SHP77 treated with DMSO at 0.1 percent for 48 hours (cell line): ENCODE data around the gene SNX5.

Source experiments
- DNase-seq: peaks from one replicate; lab custom pipeline; 2025; lab: John Stamatoyannopoulos, UW

Gene SNX5

DNA sequence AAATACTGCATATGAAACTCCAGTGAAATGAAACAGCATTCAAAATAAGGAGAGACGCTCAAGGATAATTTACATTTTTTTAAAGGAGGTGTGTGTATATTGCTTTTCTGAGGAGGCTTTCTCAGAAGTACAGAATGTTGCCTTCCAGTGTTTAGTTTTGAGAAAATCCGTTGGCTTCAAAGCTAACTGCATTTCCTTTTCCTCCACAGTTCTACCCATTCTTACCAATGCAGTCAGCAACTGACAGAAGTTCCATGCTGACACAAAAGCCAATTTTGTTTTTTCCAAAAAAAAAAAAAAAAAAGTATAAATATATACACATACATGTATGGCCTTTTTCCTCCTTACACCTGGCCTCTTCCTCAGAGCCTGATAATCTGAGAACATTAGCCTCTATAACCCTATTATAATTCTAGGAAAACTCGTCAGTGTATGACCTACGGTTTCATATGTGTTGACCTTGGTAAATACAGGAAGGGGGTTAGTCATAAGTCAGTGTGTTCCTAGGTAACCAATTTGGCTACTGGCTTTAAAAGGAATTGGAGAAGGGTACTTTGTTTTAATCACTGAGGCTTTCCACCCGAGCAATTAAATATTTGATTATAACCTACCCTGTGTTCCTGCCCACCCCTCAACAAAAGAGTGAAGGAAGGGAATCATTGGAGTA is 24.4 kb upstream of the SNX5 start:
- DNase-seq = no peak

GRCh38 chr20:17992224-17992637 is 23.6 kb upstream of the SNX5 start:
- no peak for DNase-seq

DNA sequence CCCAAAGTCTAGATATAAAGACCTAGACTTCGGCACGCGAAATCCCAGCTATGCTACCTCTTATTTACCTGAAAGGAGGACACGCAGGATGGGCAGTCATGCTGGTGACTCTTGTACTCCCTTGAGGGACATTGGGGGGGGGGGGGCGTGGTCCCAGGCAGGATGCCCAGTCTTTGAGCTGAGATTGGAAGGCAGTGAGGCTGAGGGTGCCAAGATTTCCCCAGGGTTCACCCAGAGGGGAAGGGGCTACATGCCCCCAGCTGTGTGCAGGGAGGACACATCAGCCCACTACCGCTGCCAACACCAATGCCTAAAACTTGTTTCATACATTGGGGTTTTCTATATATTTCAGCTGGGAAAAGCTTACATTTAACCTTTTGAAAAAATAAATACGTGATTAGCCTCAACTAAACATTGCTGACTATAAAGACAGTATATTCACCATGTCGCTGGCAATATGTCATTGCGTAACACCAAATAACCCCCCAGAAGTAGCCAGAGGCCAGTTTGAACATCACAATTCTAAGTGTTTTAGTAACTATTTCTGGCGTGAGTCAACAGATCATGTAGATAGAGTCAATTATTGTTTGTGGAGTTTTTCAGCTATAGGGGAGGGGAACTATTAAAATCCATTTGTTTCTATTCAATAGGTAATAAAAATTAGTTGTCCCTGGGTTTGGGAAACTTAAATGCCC is 21.8 kb upstream of the SNX5 start:
- DNase-seq = no peak

GRCh38 chr20:17987988-17988387 is 19.4 kb upstream of the SNX5 start:
- no peak for DNase-seq

DNA sequence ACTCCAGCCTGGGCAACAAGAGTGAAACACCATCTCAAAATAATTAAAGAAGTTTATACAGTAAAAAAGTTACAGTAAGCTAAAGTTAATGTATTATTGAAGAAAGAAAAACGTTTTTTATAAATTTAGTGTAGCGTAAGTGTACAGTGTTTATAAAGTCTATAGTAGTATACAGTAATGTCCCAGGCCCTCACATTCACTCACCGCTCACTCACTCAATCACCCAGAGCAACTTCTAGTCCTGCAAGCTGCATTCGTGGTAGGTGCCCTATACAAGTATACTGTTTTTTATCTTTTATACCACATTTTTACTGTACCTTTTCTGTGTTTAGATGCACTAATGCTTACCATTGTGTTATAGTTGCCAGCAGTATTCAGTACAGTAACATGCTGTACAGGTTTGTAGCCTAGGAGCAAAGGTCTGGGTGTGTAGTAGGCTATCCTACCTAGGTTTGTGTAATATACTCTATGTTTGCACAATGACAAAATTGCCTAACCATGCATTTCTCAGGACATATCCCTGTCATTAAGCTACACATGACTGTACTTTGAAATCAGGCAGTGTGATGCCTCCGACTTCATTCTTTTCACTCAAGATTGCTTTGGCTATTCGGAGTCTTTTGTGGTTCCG is 16.9 kb upstream of the SNX5 start:
- no peak for DNase-seq

- no peak for DNase-seq
Observed at GRCh38 chr20:17976305-17976704, 7.7 kb upstream of the SNX5 start.

- DNase-seq = no peak
Observed at GRCh38 chr20:17972121-17972520, 3.5 kb upstream of the SNX5 start.

DNA sequence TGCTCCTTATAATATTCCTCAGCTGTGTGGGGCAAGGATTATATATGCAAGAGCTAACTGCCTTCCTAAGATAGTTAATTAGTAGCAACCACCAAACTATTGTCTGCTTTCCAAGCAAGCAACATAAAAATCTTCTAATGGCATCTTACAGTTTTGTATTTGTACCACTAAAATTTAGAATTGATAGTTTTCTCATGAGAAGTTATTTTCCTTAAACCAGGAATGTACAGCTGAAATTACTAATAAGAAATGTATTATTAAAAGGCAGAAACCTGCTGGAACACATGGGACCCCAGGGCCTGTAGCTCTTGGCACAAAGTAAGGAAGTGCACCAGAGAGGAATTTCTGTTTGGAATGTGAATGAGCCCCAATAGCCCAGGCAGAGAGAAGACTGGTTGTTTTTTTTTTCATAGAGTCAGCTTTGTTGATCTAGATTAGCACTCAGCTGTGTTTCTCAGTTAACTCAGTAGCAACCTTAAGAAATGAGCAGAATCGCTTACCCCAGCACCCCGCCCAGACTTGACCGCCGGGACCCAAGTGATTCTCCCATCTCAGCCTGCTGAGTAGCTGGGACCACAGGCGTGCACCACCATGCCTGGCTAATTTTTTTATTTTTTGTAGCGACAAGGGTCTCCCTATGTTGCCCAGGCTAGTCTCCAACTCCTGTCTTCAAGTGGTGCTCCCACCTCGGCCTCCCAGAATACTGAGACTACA is 2.9 kb upstream of the SNX5 start:
- DNase-seq = no peak

DNA sequence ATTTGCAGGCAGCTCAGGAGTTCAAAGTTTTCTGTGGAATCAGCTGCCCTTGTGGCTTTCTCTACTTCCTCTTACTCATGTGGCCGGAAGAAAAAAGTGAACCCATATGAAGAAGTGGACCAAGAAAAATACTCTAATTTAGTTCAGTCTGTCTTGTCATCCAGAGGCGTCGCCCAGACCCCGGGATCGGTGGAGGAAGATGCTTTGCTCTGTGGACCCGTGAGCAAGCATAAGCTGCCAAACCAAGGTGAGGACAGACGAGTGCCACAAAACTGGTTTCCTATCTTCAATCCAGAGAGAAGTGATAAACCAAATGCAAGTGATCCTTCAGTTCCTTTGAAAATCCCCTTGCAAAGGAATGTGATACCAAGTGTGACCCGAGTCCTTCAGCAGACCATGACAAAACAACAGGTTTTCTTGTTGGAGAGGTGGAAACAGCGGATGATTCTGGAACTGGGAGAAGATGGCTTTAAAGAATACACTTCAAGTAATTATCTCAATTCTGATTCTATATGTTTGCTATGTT is 1.4 kb upstream of the SNX5 start:
- DNase-seq = no peak

- no peak for DNase-seq
Observed at GRCh38 chr20:17969278-17969883, 787 bp upstream of the SNX5 start.

GRCh38 chr20:17967521-17968365 is 851 bp downstream of the SNX5 start:
- DNase-seq = no peak

DNA sequence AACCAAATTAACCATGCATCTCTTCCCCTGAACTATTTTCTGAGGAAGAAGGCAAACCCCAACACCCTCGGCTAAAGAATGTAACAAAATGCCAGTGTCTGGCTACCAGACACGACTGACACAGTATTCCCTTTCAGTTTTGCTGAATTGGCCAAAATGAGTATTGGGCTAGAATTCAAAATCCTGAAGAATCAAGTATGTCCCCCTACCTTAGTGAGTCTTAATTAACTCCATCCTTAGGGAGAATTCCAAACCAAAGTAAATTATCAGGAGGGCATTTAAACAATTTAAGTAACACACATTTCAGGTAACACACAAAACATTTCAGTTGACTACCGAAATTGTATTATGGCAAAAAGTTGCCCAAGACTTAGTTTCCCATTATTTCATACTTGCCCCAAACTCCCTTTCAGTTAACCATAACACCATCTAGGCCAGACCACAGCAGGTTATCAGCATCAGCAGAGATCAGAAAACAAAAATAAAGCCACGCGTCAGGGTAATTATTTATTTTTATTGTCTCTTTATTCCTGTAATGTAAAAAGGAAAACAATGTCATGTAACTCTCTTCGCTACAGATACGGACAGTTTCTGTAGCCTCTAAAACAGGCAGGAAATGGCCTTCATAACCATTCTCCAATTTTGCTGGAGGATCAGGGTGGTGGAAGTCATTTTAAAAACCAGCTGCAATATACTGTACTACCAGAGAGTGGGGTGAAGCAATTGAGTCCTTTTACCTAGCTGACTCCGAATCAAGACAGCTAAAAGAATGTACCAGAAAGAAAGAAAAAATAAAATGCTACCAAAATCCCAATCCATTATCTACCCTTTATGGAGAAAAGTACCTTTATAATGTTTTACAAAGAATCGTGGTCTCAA is 1.9 kb downstream of the SNX5 start:
- no peak for DNase-seq

DNA sequence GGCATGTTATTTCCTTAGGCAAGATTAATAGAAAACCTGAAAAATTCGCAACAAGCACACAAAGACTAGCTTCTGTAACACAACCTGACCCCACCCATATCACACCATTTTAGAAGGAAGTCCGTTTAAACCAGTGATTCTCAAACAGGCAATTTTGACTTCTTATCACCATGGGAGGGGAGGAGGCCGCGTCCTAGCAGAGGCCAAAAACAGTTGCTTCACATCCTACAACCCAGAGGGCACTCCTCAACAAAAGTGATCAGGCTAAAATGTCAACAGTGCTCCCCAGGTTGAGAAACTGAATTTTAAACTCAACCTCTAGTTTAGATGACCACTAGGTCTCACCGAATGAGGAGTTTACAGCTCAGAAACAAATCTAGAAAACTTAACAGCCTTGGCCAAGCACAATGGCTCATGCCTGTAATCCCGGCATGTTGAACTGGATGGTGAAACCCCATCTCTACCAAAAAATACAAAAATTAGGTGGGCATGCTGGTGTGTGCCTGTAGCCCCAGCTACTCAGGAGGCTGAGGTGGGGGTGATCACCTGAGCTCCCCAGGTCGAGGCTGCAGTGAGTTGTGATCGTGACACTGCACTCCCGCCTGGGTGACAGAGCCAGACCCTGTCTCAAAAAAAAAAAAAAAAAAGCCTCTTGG is 3.4 kb downstream of the SNX5 start:
- DNase-seq = no peak

- DNase-seq = no peak
Observed at GRCh38 chr20:17964632-17965031, 4.0 kb downstream of the SNX5 start.

DNA sequence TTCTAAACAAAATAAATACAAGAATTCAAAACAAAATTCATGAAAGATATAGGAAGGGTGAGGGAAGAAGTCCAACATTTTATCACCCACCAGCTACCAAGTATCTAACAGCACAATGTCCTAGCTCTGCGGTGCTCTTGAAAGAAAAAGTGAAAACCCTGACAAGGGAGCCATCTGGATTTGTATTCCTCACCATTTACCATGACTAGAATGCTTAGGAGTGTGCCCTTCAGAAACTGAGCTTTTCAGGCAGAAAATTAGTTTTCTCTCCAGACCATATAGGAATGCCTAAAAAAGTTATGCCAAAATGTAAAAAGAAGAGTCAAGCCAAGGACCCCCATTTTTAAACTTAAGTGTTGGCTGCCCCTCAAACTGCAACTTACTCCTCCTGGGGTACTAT is 4.5 kb downstream of the SNX5 start:
- no peak for DNase-seq

- DNase-seq = no peak
Observed at GRCh38 chr20:17963114-17963897, 5.3 kb downstream of the SNX5 start.

- DNase-seq = no peak
Observed at GRCh38 chr20:17961587-17961940, 7.0 kb downstream of the SNX5 start.

- no peak for DNase-seq
Observed at GRCh38 chr20:17960927-17961586, 7.5 kb downstream of the SNX5 start.
